ENCODE results near the gene SHTN1.

DNA sequence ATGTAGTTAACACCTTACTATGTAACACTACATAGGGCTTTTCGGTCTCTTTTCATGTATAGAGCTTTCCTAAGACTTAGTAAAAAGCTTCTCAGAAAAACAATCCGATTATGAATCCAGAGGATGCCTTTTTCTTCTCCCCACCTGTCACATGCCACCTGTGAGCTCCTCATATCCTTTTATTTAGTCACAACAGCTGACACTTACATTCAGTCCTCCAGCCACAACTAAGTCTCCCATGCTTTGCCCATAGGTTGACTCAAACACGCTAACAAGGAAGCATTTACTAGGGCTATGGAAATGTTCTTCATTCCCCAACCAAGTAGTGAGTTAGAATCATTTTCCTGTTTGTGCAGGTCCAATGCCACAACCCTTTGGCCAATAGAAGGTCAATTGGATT is 147.8 kb downstream of the SHTN1 start:
- TF ChIP-seq, protein P1, sequence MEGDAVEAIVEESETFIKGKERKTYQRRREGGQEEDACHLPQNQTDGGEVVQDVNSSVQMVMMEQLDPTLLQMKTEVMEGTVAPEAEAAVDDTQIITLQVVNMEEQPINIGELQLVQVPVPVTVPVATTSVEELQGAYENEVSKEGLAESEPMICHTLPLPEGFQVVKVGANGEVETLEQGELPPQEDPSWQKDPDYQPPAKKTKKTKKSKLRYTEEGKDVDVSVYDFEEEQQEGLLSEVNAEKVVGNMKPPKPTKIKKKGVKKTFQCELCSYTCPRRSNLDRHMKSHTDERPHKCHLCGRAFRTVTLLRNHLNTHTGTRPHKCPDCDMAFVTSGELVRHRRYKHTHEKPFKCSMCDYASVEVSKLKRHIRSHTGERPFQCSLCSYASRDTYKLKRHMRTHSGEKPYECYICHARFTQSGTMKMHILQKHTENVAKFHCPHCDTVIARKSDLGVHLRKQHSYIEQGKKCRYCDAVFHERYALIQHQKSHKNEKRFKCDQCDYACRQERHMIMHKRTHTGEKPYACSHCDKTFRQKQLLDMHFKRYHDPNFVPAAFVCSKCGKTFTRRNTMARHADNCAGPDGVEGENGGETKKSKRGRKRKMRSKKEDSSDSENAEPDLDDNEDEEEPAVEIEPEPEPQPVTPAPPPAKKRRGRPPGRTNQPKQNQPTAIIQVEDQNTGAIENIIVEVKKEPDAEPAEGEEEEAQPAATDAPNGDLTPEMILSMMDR (IDR thresholded peaks at IDR 0.05): no peak
- no peak for TF ChIP-seq POLR2A (IDR thresholded peaks at IDR 0.05)

Data from right lobe of liver (tissue), 4 donors.